DOHH2 (cell line): ENCODE measurements around the gene EFCAB13.

ENCODE experiments used
- EZH2phosphoT487 ChIP-seq: fragments of 200-600 bp; sonication (generic); IDR thresholded peaks from 2 replicates; pipeline ENCODE4 v1.6.1; 2017; ENCODE audit warnings: borderline replicate concordance, mild to moderate bottlenecking, antibody characterized with exemption, low read length, moderate library complexity, mixed read lengths
- TF ChIP-seq, protein P1 (sequence below): fragments of 200-600 bp; sonication (generic); IDR thresholded peaks from one replicate; pipeline ENCODE4 v1.5.1; 2014; ENCODE audit warnings: antibody characterized with exemption, mild to moderate bottlenecking, low read depth, low read length; ENCODE audit not compliant: poor library complexity, severe bottlenecking

DNA sequence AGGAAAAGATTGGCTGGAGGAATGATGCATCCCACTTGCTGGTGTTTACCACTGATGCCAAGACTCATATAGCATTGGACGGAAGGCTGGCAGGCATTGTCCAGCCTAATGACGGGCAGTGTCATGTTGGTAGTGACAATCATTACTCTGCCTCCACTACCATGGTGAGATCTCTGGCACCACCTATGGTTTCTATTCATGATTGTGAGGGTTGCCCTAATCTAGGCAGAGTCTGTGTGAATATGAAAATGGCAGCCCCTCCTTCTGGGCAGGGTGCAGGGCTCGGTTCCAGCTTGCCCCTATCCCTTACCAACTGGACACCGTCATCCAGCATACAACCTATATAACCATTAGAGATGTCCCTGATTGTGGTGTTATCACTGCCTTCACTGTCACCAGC lies 36.7 kb upstream of the EFCAB13 start:
- TF ChIP-seq, protein P1, sequence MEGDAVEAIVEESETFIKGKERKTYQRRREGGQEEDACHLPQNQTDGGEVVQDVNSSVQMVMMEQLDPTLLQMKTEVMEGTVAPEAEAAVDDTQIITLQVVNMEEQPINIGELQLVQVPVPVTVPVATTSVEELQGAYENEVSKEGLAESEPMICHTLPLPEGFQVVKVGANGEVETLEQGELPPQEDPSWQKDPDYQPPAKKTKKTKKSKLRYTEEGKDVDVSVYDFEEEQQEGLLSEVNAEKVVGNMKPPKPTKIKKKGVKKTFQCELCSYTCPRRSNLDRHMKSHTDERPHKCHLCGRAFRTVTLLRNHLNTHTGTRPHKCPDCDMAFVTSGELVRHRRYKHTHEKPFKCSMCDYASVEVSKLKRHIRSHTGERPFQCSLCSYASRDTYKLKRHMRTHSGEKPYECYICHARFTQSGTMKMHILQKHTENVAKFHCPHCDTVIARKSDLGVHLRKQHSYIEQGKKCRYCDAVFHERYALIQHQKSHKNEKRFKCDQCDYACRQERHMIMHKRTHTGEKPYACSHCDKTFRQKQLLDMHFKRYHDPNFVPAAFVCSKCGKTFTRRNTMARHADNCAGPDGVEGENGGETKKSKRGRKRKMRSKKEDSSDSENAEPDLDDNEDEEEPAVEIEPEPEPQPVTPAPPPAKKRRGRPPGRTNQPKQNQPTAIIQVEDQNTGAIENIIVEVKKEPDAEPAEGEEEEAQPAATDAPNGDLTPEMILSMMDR = no peak
- no peak for TF ChIP-seq EZH2phosphoT487
